Activated CD8-positive, alpha-beta T cell treated with anti-CD3 and anti-CD28 coated beads, Interleukin-2, amount 10 ng/mL, durations not matched to agents 7 days and 5 days (primary cell): ENCODE measurements around the gene PTPN5. TPM values are rescaled to one million over a fixed set of nuclear protein-coding genes. Genes with fewer than 3 reads are reported as not detected.
A peak's percentile ranks its signal among the peaks of the same experiment; 100 is the strongest.

Experiments
- ATAC-seq: fragments of 150-1000 bp; cut with Tn5 transposase; one replicate; pipeline ENCODE4 v1.10.0; 2021; ENCODE audit warnings: moderate library complexity
- CTCF ChIA-PET: fragments of 350-600 bp; sonication (Branson Sonifier 250); formaldehyde crosslinking; loops from one replicate; lab custom pipeline; 2021; ENCODE audit warnings: antibody characterized with exemption; lab: Charles Lee
- POLR2A ChIA-PET: fragments of 350-600 bp; sonication (Branson Sonifier 250); formaldehyde crosslinking; loops from one replicate; lab custom pipeline; 2021; ENCODE audit warnings: antibody characterized with exemption; lab: Charles Lee
- DNase-seq: peaks from one replicate; pipeline ENCODE4 v3.0.0-alpha.2; 2020
- H3K27ac Mint-ChIP-seq: one replicate; pipeline ENCODE4 v1.8.0; 2021; ENCODE audit warnings: mild to moderate bottlenecking, mixed read lengths
- H3K27me3 Mint-ChIP-seq: one replicate; pipeline ENCODE4 v1.8.0; 2021; ENCODE audit warnings: low read depth, mixed read lengths
- H3K36me3 Mint-ChIP-seq: one replicate; pipeline ENCODE4 v1.8.0; 2021; ENCODE audit warnings: low read depth, mixed read lengths
- H3K4me1 Mint-ChIP-seq: one replicate; pipeline ENCODE4 v1.8.0; 2021; ENCODE audit warnings: low read depth, mixed read lengths
- H3K4me3 Mint-ChIP-seq: one replicate; pipeline ENCODE4 v1.8.0; 2021; ENCODE audit warnings: mild to moderate bottlenecking, mixed read lengths
- H3K9me3 Mint-ChIP-seq: one replicate; pipeline ENCODE4 v1.8.0; 2022; ENCODE audit warnings: mixed read lengths; ENCODE audit not compliant: insufficient read depth
- total RNA-seq, 2 experiments: library from RNA; stranded (reverse); gene quantifications; one replicate each; pipeline ENCODE4 v1.2.3, GENCODE V29; 2021

The PTPN5 gene
- total RNA-seq, 2 experiments from 2014 or later = not detected

DNA sequence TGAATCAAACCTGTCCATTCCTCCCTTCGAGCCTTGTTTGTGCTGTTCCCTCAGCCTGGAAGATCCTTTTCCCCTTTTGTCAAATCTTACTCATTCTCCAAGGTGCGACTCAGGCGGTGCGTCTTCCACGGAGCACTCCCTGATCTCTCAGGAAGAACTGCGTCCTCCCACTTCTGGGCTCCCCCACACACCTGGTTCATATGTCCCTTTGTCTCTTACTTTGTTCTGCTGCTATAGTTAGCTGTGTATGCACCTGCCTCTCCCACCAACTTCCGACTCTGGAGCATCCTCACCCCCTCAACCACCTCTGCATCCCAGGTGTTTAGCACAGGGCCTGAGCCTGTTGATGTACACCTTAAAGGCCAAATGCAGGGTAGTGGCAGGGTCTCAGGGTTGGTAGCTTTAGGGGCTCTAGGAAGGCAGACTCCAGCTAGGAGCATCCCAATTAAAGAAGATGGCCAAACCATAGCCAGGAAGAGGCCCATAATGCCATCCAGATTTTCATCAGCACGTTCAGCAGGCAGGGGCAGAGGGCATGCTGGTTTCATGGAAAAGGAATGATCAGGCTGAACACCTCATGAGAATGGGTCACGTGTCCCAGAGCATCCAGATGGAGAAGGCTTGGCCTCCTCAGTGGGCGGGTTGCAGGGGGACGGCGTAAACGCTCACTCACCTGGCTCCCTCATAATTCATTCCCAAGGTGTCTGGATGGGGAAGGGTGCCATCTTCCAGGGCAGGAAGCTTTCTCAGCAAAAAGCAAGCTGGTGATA is 20.1 kb downstream of the PTPN5 start:
- ChIA-PET CTCF (interaction anchor here (1.6 kb wide), 1 partner anchor 32 kb away, joined by 4 read pairs; no protein-coding TSS in a partner anchor), POLR2A (no interaction called here)
- Mint-ChIP-seq H3K27ac (no peak overlapping the region), H3K4me1 (peaks cover 24% of the 10 kb centered on the region), H3K27me3 (peaks cover 9% of the 10 kb centered on the region), H3K36me3 (no peaks in the 10 kb centered on the region), H3K4me3 (no peak overlapping the region), H3K9me3 (no peaks in the 10 kb centered on the region)
- no peak for ATAC-seq
- no peak for DNase-seq

DNA sequence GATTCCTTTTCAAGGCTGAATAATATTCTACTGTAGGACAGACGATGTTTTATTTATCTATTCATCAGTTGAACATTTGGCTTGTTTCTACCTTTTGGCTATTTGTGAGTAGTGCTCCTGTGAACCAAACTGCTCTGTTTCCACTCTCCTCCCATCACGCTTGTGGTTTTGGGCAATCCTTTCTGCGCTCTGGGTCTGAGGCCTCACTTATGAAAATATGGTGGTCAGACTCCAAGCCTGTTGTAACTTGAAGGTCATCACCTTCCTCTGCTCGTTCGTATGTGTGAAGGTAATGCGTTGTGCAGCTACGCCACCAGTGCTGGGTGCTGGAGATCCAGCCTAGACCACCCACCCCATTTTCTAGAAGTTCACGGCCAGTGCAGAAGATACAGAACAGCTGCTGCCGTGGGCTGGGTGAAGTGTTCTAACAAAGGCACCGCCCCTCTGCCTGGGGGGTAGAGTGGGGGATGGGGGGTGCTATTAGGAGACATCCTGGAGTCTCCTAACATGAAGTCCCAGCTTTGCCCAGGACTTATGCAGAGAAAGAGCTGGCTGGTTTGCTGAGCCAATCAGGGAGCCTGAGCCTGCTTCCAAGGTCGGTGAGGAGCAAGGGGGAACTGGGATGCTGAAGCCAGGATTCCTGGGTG is 21.0 kb downstream of the PTPN5 start:
- POLR2A ChIA-PET = no interaction called here
- no peak overlapping the region for H3K4me3 Mint-ChIP-seq

GRCh38 chr11:18769802-18770456 is 21.7 kb downstream of the PTPN5 start:
- Mint-ChIP-seq H3K9me3 (no peaks in the 10 kb centered on the region), H3K27me3 (peaks cover 18% of the 10 kb centered on the region), H3K4me1 (peaks cover 24% of the 10 kb centered on the region), H3K36me3 (no peaks in the 10 kb centered on the region), H3K27ac (no peak overlapping the region), H3K4me3 (no peak overlapping the region)
- no peak for ATAC-seq
- CTCF ChIA-PET = interaction anchor here (1.6 to 1.8 kb wide), 2 partner anchors 33 to 48 kb away, joined by 4 to 8 read pairs; no protein-coding TSS in a partner anchor
- DNase-seq = no peak
- POLR2A ChIA-PET = interaction anchor here (0.6 kb wide), 1 partner anchor 87 kb away, joined by 3 read pairs; no protein-coding TSS in a partner anchor

More for the DNA sequence above, 21.0 kb downstream of the PTPN5 start:
- Mint-ChIP-seq H3K9me3 (no peaks in the 10 kb centered on the region), H3K27ac (no peak overlapping the region), H3K4me1 (peaks cover 24% of the 10 kb centered on the region), H3K27me3 (peaks cover 14% of the 10 kb centered on the region), H3K36me3 (no peaks in the 10 kb centered on the region)
- no peak for ATAC-seq
- no peak for DNase-seq
- CTCF ChIA-PET = interaction anchor here (1.6 kb wide), 1 partner anchor 32 kb away, joined by 4 read pairs; no protein-coding TSS in a partner anchor

DNA sequence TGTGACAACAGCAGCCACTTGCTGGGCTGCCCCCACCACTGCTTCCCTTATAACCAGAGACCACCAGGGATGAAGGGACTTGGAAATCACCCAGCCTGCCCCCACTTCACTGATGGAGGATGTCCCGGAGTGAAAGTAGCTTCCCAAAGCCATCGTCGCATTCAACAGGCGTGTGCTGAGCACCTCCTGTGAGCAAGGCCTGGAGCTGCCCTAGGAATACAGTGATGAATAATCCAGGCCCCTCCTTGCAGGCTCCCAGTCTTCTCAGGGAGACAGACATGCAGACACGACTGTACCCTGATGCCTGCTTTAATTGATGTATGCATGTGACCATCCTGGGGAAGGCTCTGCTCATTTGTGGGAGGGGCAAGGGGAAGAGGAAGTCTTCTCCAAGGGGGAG is 22.6 kb downstream of the PTPN5 start:
- Mint-ChIP-seq H3K4me1 (peaks cover 27% of the 10 kb centered on the region), H3K27me3 (peaks cover 18% of the 10 kb centered on the region), H3K36me3 (no peaks in the 10 kb centered on the region), H3K27ac (no peak overlapping the region), H3K4me3 (no peak overlapping the region), H3K9me3 (no peaks in the 10 kb centered on the region)
- DNase-seq (no peak), ATAC-seq (no peak)
- CTCF ChIA-PET = interaction anchor here (1.0 to 1.8 kb wide), 5 partner anchors 28 to 654 kb away, joined by 4 to 8 read pairs (median 4); no protein-coding TSS in a partner anchor
- POLR2A ChIA-PET = no interaction called here

GRCh38 chr11:18768472-18768901 is 23.1 kb downstream of the PTPN5 start:
- no peak overlapping the region for H3K27ac Mint-ChIP-seq
- peak; percentile 32 for ATAC-seq
- H3K36me3 Mint-ChIP-seq = no peaks in the 10 kb centered on the region
- H3K9me3 Mint-ChIP-seq = no peaks in the 10 kb centered on the region
- H3K4me3 Mint-ChIP-seq = no peak overlapping the region
- DNase-seq = no peak
- peaks cover 18% of the 10 kb centered on the region for H3K27me3 Mint-ChIP-seq
- ChIA-PET CTCF (interaction anchor here (0.7 to 1.8 kb wide), 6 partner anchors 9 to 653 kb away, joined by 3 to 8 read pairs (median 4); no protein-coding TSS in a partner anchor), POLR2A (no interaction called here)
- H3K4me1 Mint-ChIP-seq = peaks cover 29% of the 10 kb centered on the region

DNA sequence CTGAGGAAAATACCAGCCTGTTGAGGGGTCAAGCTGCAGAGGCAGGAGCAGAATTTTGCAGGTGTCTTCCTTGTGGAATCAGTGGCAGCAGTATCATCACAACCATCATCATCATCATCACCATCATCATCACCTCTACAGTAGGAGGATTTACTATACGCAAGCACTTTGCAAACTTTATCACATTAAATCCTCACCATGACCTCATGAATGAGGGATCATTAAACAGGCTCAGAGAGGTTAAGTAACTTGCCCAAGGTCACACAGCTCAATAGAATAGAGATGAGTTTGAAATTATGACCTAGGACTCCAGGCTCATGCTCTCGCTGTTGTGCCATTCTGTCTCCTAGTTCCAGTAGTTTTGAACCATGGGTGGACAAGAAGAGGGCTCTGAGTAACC is 25.6 kb downstream of the PTPN5 start:
- POLR2A ChIA-PET = no interaction called here
- Mint-ChIP-seq H3K27ac (no peak overlapping the region), H3K9me3 (no peaks in the 10 kb centered on the region), H3K27me3 (peaks cover 15% of the 10 kb centered on the region), H3K36me3 (no peaks in the 10 kb centered on the region), H3K4me1 (peaks cover 29% of the 10 kb centered on the region), H3K4me3 (no peak overlapping the region)
- no peak for DNase-seq
- no peak for ATAC-seq
- CTCF ChIA-PET = interaction anchor here (0.8 to 3.7 kb wide), 8 partner anchors 10 to 650 kb away, joined by 3 to 30 read pairs (median 4); no protein-coding TSS in a partner anchor

- Mint-ChIP-seq H3K9me3 (no peaks in the 10 kb centered on the region), H3K27me3 (peaks cover 15% of the 10 kb centered on the region), H3K4me1 (peaks cover 29% of the 10 kb centered on the region), H3K4me3 (no peak overlapping the region), H3K36me3 (no peaks in the 10 kb centered on the region), H3K27ac (no peak overlapping the region)
- DNase-seq (no peak), ATAC-seq (no peak)
- CTCF ChIA-PET = interaction anchor here (0.8 to 3.7 kb wide), 7 partner anchors 10 to 650 kb away, joined by 3 to 30 read pairs (median 5); no protein-coding TSS in a partner anchor
- POLR2A ChIA-PET = no interaction called here
Measured at GRCh38 chr11:18765554-18765953, 26.0 kb downstream of the PTPN5 start.

- DNase-seq = no peak
- H3K4me1 Mint-ChIP-seq = peaks cover 5% of the 10 kb centered on the region
- H3K27me3 Mint-ChIP-seq = peaks cover 13% of the 10 kb centered on the region
- no peaks in the 10 kb centered on the region for H3K9me3 Mint-ChIP-seq
- POLR2A ChIA-PET = no interaction called here
- CTCF ChIA-PET = interaction anchor here (1.3 to 2.1 kb wide), 2 partner anchors 30 to 646 kb away, joined by 3 to 10 read pairs; no protein-coding TSS in a partner anchor
- H3K36me3 Mint-ChIP-seq = no peaks in the 10 kb centered on the region
- H3K4me3 Mint-ChIP-seq = no peak overlapping the region
- H3K27ac Mint-ChIP-seq = no peak overlapping the region
- no peak for ATAC-seq
Measured at GRCh38 chr11:18761741-18762140, 29.9 kb downstream of the PTPN5 start.

- CTCF ChIA-PET = interaction anchor here (1.3 kb wide), 1 partner anchor 645 kb away, joined by 3 read pairs; no protein-coding TSS in a partner anchor
- H3K36me3 Mint-ChIP-seq = no peaks in the 10 kb centered on the region
- H3K4me3 Mint-ChIP-seq = no peak overlapping the region
Measured at GRCh38 chr11:18761144-18761543, 30.5 kb downstream of the PTPN5 start.

GRCh38 chr11:18757811-18758210 is 33.8 kb downstream of the PTPN5 start:
- DNase-seq = no peak
- Mint-ChIP-seq H3K4me1 (no peaks in the 10 kb centered on the region), H3K27ac (no peak overlapping the region), H3K9me3 (no peaks in the 10 kb centered on the region), H3K36me3 (no peaks in the 10 kb centered on the region), H3K27me3 (peaks cover 5% of the 10 kb centered on the region), H3K4me3 (no peak overlapping the region)
- ATAC-seq = no peak
- ChIA-PET POLR2A (no interaction called here), CTCF (interaction anchor here (1.0 to 1.8 kb wide), 9 partner anchors 16 to 642 kb away, joined by 3 to 6 read pairs (median 3); no protein-coding TSS in a partner anchor)

More at GRCh38 chr11:18761144-18761543, 30.5 kb downstream of the PTPN5 start:
- POLR2A ChIA-PET = no interaction called here
- peaks cover 5% of the 10 kb centered on the region for H3K4me1 Mint-ChIP-seq
- ATAC-seq (no peak), DNase-seq (no peak)
- H3K27ac Mint-ChIP-seq = no peak overlapping the region
- H3K9me3 Mint-ChIP-seq = no peaks in the 10 kb centered on the region
- peaks cover 13% of the 10 kb centered on the region for H3K27me3 Mint-ChIP-seq

DNA sequence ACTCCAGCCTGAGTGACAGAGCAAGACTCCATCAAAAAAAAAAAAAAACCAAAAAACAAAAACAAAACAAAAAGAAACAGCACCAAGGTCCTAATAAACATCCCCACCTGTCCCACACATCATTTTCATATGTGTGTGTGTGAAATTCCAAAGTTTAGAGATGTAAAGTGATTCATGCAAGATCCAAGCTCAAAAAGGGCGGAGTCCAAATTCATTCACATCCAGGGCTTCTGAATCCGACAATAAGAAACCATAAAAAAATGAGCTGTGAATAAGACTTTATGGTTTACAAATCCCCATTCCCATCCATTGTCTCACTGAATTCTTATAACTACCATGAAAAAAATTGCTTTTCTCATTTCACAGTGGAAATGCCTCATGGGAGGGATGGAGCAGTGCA is 34.7 kb downstream of the PTPN5 start:
- ATAC-seq (no peak), DNase-seq (no peak)
- H3K9me3 Mint-ChIP-seq = no peaks in the 10 kb centered on the region
- H3K4me1 Mint-ChIP-seq = no peaks in the 10 kb centered on the region
- no peaks in the 10 kb centered on the region for H3K36me3 Mint-ChIP-seq
- ChIA-PET POLR2A (no interaction called here), CTCF (interaction anchor here (1.0 to 1.2 kb wide), 3 partner anchors 18 to 29 kb away, joined by 3 to 4 read pairs (median 3); no protein-coding TSS in a partner anchor)
- peaks cover 9% of the 10 kb centered on the region for H3K27me3 Mint-ChIP-seq
- H3K4me3 Mint-ChIP-seq = no peak overlapping the region
- no peak overlapping the region for H3K27ac Mint-ChIP-seq
